Left cardiac atrium (tissue), 4 donors: ENCODE data around the gene KRT10. TPM values are rescaled to one million over a fixed set of nuclear protein-coding genes. Genes with fewer than 3 reads are reported as not detected.

Experiments
- ATAC-seq, 2 donors: fragments of 200-7000 bp; cut with Tn5 transposase; one replicate each; pipeline ENCODE4 v1.9.1; 2020; ENCODE audit warnings: mild to moderate bottlenecking in 2 of 2, moderate library complexity in 2 of 2
- DNase-seq: peaks from one replicate; pipeline ENCODE4 v3.0.0-alpha.2; 2020
- intact Hi-C, 2 donors: fragments of 100-400 bp; cut with DNase I; formaldehyde crosslinking; loops; one replicate each; pipeline versions ENCODE4 v1.14.1 to v1.15.1; 2022 to 2023
- total RNA-seq, 2 donors: library from RNA; stranded (reverse); fragmentation: NEBNext Ultra II Directional; extraction: Animal tissue kit (Norgen Biotek cat#: 25700); gene quantifications; one replicate each; pipeline ENCODE4 v1.2.1, GENCODE V29; 2021
- donor health status: DM: no; HTN: yes; CAD: no.
- donor health status: DM: no; HTN: yes; CAD: no; lungs with severe emphysema.
- donor health status: DM: yes; HTN: yes; CAD: no.
- donor health status: Dilated cardiomyopathy.

The KRT10 gene
- total RNA-seq, 2 donors from 2014 or later, result 57.0 to 68.8 TPM

- no peak for ATAC-seq
- no peak for DNase-seq
- intact Hi-C loops, result loop anchor here in 1 of 2 donors (10.0 kb wide), 1 partner anchor 124 kb away; no protein-coding TSS in a partner anchor
Measured at GRCh38 chr17:40778461-40778860, 44.0 kb downstream of the KRT10 start.

- ATAC-seq (no peak), DNase-seq (no peak)
- intact Hi-C loops, result loop anchor here in 1 of 2 donors (10.0 kb wide), 1 partner anchor 123 kb away; no protein-coding TSS in a partner anchor
Measured at GRCh38 chr17:40777971-40778370, 44.4 kb downstream of the KRT10 start.

GRCh38 chr17:40777459-40777858 is 45.0 kb downstream of the KRT10 start:
- intact Hi-C loops, result loop anchor here in 1 of 2 donors (10.0 kb wide), 1 partner anchor 123 kb away; no protein-coding TSS in a partner anchor
- no peak for DNase-seq
- ATAC-seq, result no peak

GRCh38 chr17:40775945-40776344 is 46.5 kb downstream of the KRT10 start:
- no peak for ATAC-seq
- no peak for DNase-seq
- intact Hi-C loops, result loop anchor here in 1 of 2 donors (10.0 kb wide), 1 partner anchor 121 kb away; no protein-coding TSS in a partner anchor

GRCh38 chr17:40772101-40772500 is 50.3 kb downstream of the KRT10 start, which contains the start of gene KRT26:
Gene KRT26 (minus strand): TSS chr17:40772201. CDS start chr17:40772113, 88 bp downstream.
- intact Hi-C loops, result loop anchor here in 1 of 2 donors (10.0 kb wide), 1 partner anchor 117 kb away; no protein-coding TSS in a partner anchor
- no peak for ATAC-seq
- DNase-seq, result no peak

Other genes with a start within 250 kb of the KRT10 start
- gene SMARCE1, start 174.8 kb downstream of the KRT10 start, total RNA-seq, result 10 to 100 TPM; 62.2 to 68.9 TPM
- gene KRT222, start 157.4 kb downstream of the KRT10 start, total RNA-seq, result 1 to 10 TPM in 1 of 2 donors, not detected in 1; 1.3 TPM
- not detected for gene KRT24, start 118.9 kb downstream of the KRT10 start, total RNA-seq
- gene KRT25, start 67.3 kb downstream of the KRT10 start, total RNA-seq, result not detected
- gene KRT26, start 50.4 kb downstream of the KRT10 start, total RNA-seq, result not detected
- gene KRT27, start 40.1 kb downstream of the KRT10 start, total RNA-seq, result not detected
- not detected for gene KRT28, start 22.7 kb downstream of the KRT10 start, total RNA-seq
- not detected for gene KRT12, start 44.6 kb upstream of the KRT10 start, total RNA-seq
- gene KRT20, start 62.6 kb upstream of the KRT10 start, total RNA-seq, result not detected
- gene KRT23, start 115.0 kb upstream of the KRT10 start, total RNA-seq, result under 1 TPM in 1 of 2 donors, not detected in 1; 0.29 TPM
- not detected for gene KRT39, start 144.3 kb upstream of the KRT10 start, total RNA-seq
- gene KRT40, start 161.7 kb upstream of the KRT10 start, total RNA-seq, result not detected
- gene KRTAP3-3, start 171.6 kb upstream of the KRT10 start, total RNA-seq, result not detected
- gene KRTAP3-2, start 177.3 kb upstream of the KRT10 start, total RNA-seq, result not detected
- gene KRTAP3-1, start 186.5 kb upstream of the KRT10 start, total RNA-seq, result not detected
- gene KRTAP1-5, start 204.6 kb upstream of the KRT10 start, total RNA-seq, result not detected
- gene KRTAP1-4, start 207.6 kb upstream of the KRT10 start, total RNA-seq, result not detected
- not detected for gene KRTAP1-3, start 212.3 kb upstream of the KRT10 start, total RNA-seq
- not detected for gene KRTAP1-1, start 218.8 kb upstream of the KRT10 start, total RNA-seq
- not detected for gene KRTAP2-1, start 224.7 kb upstream of the KRT10 start, total RNA-seq
- not detected for gene KRTAP2-2, start 232.6 kb upstream of the KRT10 start, total RNA-seq
- gene KRTAP2-3, start 237.5 kb upstream of the KRT10 start, total RNA-seq, result not detected
- not detected for gene KRTAP2-4, start 243.3 kb upstream of the KRT10 start, total RNA-seq